ENCODE data around the gene SNAP23. TPM values are rescaled to one million over a fixed set of nuclear protein-coding genes. Genes with fewer than 3 reads are reported as not detected.

Gene SNAP23
- total and polyA plus RNA-seq, 2 of the 8 experiments (the other 6 are each of a cell fraction or from before 2014, with no cell fraction given) = 58.0 to 72.8 TPM

- Histone ChIP-seq H3K27ac (ENCODE audit: low read depth, low read length) (no peak overlapping the region), H3K18ac (ENCODE audit: extremely low read depth, low read length) (peak overlapping the region; percentile 13), H4K5ac (ENCODE audit: insufficient read length, low read depth, low read length) (no peak overlapping the region), H3K36me3 (ENCODE audit: control insufficient read depth in 2 of 4, insufficient read depth in 4 of 4, low read length in 3 of 4) (no peaks in the 10 kb centered on the region), H3K14ac (ENCODE audit: insufficient read length) (no peak overlapping the region), H3K56ac (replicated peaks; ENCODE audit: insufficient read length, low read depth, low read length) (no peak overlapping the region), H2BK120ac (replicated peaks; ENCODE audit: low read depth, low read length) (no peak overlapping the region), H2BK20ac (ENCODE audit: low read length) (no peak overlapping the region), H3K9me3 (ENCODE audit: insufficient read depth in 2 of 2, low read depth in 1 of 2, low read length in 1 of 2) (no peaks in the 10 kb centered on the region), H4K91ac (replicated peaks; ENCODE audit: insufficient read length, low read length) (no peak overlapping the region), H3K4ac (replicated peaks; ENCODE audit: insufficient read length, low read depth, low read length) (no peak overlapping the region), H3K79me2 (ENCODE audit: control insufficient read depth in 1 of 2, insufficient read depth in 2 of 2, low read length in 2 of 2) (no peaks in the 10 kb centered on the region), H4K20me1 (replicated peaks in 1 of 2; ENCODE audit: control insufficient read depth in 1 of 2, insufficient read depth in 2 of 2, low read length in 2 of 2) (no peaks in the 10 kb centered on the region), H3K4me1 (replicated peaks in 1 of 4; ENCODE audit: control insufficient read depth in 3 of 4, insufficient read depth in 4 of 4, low read length in 3 of 4) (no peaks in the 10 kb centered on the region; a peak in 3 of 7 replicates), H3K4me3 (ENCODE audit: extremely low read depth in 1 of 4, insufficient read depth in 2 of 4, low read depth in 3 of 4, low read length in 4 of 4) (peak overlapping the region; percentile 67 to 80 (median 72)), H3K27me3 (replicated peaks in 1 of 4; ENCODE audit: control insufficient read depth in 3 of 4, extremely low read depth in 1 of 4, insufficient read depth in 3 of 4, low read length in 3 of 4) (peaks cover 1 to 11% (median 9%) of the 10 kb centered on the region in 4 experiments), H2BK15ac (ENCODE audit: low read length) (0 out of 2 replicates have a peak overlapping the region, but pooled peaks have one; percentile 11), H2BK5ac (ENCODE audit: low read depth, low read length) (no peak overlapping the region), H2AK5ac (ENCODE audit: low read depth, low read length) (0 out of 2 replicates have a peak overlapping the region, but pooled peaks have one; percentile 53), H3K9ac (replicated peaks in 1 of 4; ENCODE audit: extremely low read depth in 1 of 4, low read depth in 3 of 4, low read length in 3 of 4) (peak overlapping the region in 3 of 4 experiments; percentile 56 to 66 (median 58); a peak in 6 of 7 replicates), H3K23me2 (ENCODE audit: low read depth, low read length) (peaks cover 14% of the 10 kb centered on the region; the same call in 1 of the 2 replicates), H3K4me2 (ENCODE audit: insufficient read depth in 1 of 2, low read depth in 2 of 2, low read length in 2 of 2) (peak overlapping the region; percentile 83 to 95), H3K23ac (ENCODE audit: insufficient read length) (no peak overlapping the region), H4K8ac (ENCODE audit: extremely low read depth, insufficient read depth, low read length) (no peak overlapping the region), H2BK12ac (ENCODE audit: low read depth, low read length) (peak overlapping the region; percentile 68; the same call in 1 of the 2 replicates), H2AFZ (ENCODE audit: low read length) (peak overlapping the region; percentile 61; the same call in 1 of the 2 replicates), H3K79me1 (ENCODE audit: low read depth, low read length) (0 out of 2 replicates have a peak, but pooled peaks cover 4% of the 10 kb centered on the region)
- ChIA-PET POLR2A (ENCODE audit: partially characterized antibody) (interaction anchor here (0.6 to 2.2 kb wide), 8 partner anchors 8 to 245 kb away, joined by 3 to 9 read pairs (median 3); partner anchors contain the start of genes HAUS2 and LRRC57), CTCF (ENCODE audit: partially characterized antibody) (interaction anchor here (0.7 to 2.4 kb wide), 4 partner anchors 15 to 617 kb away, joined by 3 to 6 read pairs (median 4); no protein-coding TSS in a partner anchor)
- WGBS, 2 experiments (ENCODE audit: extremely low coverage in 1 of 2, insufficient coverage in 1 of 2, insufficient read length in 1 of 2, insufficient replicate concordance in 2 of 2, low coverage in 1 of 2, low lambda C conversion rate in 2 of 2, missing lambda C conversion rate in 1 of 2) = 17% methylated on average over 16 of the region's 16 CpGs; no CpG with 5 or more reads in 1 of the 2 experiments
- DNase-seq (ENCODE audit: low read depth in 1 of 2, low spot score in 2 of 2) = no peak
- TF ChIP-seq GABPA (IDR thresholded peaks at IDR 0.05; ENCODE audit: borderline replicate concordance, insufficient read depth, low read length) (no peak), KDM4A (IDR thresholded peaks at IDR 0.05; ENCODE audit: low read depth, low read length, severe bottlenecking) (peak; percentile 46), SUZ12 (IDR thresholded peaks at IDR 0.05; ENCODE audit: low read length) (peak; percentile 56; the same call in 1 of the 2 replicates)
- FAIRE-seq = no peak
Observed at GRCh38 chr15:42576040-42576594, 80.7 kb downstream of the SNAP23 start.

Data from H1 (cell line).